PC-9 (cell line): ENCODE results near the gene DSC1. TPM values are rescaled to one million over a fixed set of nuclear protein-coding genes. Genes with fewer than 3 reads are reported as not detected.

Source experiments
- BruUV-seq: library from RNA; stranded (reverse); fragments of 400-500 nt; replicated peaks from 2 replicates; lab custom pipeline; 2021; lab: Mats Ljungman, UMichigan
- CTCF ChIA-PET: fragments of 300-600 bp; sonication (Branson Sonifier 250); formaldehyde crosslinking; loops from one replicate; lab custom pipeline; 2022; ENCODE audit warnings: antibody characterized with exemption; lab: Charles Lee
- POLR2A ChIA-PET: fragments of 300-600 bp; sonication (Branson Sonifier 250); formaldehyde crosslinking; loops from one replicate; lab custom pipeline; 2022; ENCODE audit warnings: antibody characterized with exemption; ENCODE audit not compliant: unreplicated experiment; lab: Charles Lee
- DNase-seq, 2 experiments: peaks; one replicate each; pipeline versions ENCODE4 v3.0.0 to v3.0.0-alpha.2; 2015 to 2022; ENCODE audit warnings: mixed read lengths in 1 of 2
- H2AFZ ChIP-seq: fragments of 200-600 bp; sonication (generic); 2 replicates; pipeline ENCODE4 v1.8.1; 2017; ENCODE audit warnings: antibody characterized with exemption
- H3F3A ChIP-seq: fragments of 200-600 bp; sonication (generic); 2 replicates; pipeline ENCODE4 v1.8.1; 2017; ENCODE audit warnings: antibody characterized with exemption, mild to moderate bottlenecking, low read depth; ENCODE audit not compliant: insufficient read depth
- H3K27ac ChIP-seq: fragments of 200-600 bp; sonication (generic); 2 replicates; pipeline ENCODE4 v1.6.1; 2016; ENCODE audit warnings: mixed run types
- H3K27me3 ChIP-seq: fragments of 200-600 bp; sonication (generic); 2 replicates; pipeline ENCODE4 v1.6.1; 2016; ENCODE audit warnings: low read depth, mixed run types; ENCODE audit not compliant: insufficient read depth
- H3K36me3 ChIP-seq: fragments of 200-600 bp; sonication (generic); 2 replicates; pipeline ENCODE4 v1.6.1; 2016; ENCODE audit warnings: low read depth, mixed run types
- H3K4me1 ChIP-seq: fragments of 200-600 bp; sonication (generic); replicated peaks from 2 replicates; pipeline ENCODE4 v1.6.1; 2016; ENCODE audit warnings: mixed run types; ENCODE audit not compliant: insufficient read depth
- H3K4me2 ChIP-seq: fragments of 200-600 bp; sonication (generic); 2 replicates; pipeline ENCODE4 v1.6.1; 2017; ENCODE audit warnings: mixed run types
- H3K4me3 ChIP-seq: fragments of 200-600 bp; sonication (generic); 2 replicates; pipeline ENCODE4 v1.6.1; 2016; ENCODE audit warnings: mixed run types
- H3K79me2 ChIP-seq: fragments of 200-600 bp; sonication (generic); 2 replicates; pipeline ENCODE4 v1.6.1; 2017; ENCODE audit warnings: low read depth, mixed run types
- H3K9me2 ChIP-seq: fragments of 200-600 bp; sonication (generic); 2 replicates; pipeline ENCODE4 v1.8.1; 2017; ENCODE audit warnings: mild to moderate bottlenecking; ENCODE audit not compliant: insufficient read depth
- H3K9me3 ChIP-seq: fragments of 200-600 bp; sonication (generic); 2 replicates; pipeline ENCODE4 v1.8.1; 2016; ENCODE audit warnings: low read depth; ENCODE audit not compliant: insufficient read depth
- H4K20me1 ChIP-seq: fragments of 200-600 bp; sonication (generic); 2 replicates; pipeline ENCODE4 v1.8.1; 2017; ENCODE audit not compliant: insufficient read depth
- CTCF ChIP-seq: fragments of 200-600 bp; sonication (generic); conservative IDR thresholded peaks from 2 replicates; pipeline ENCODE4 v1.6.1; 2017; ENCODE audit warnings: mixed run types, antibody characterized with exemption, mild to moderate bottlenecking, moderate library complexity
- EZH2 ChIP-seq: fragments of 200-600 bp; sonication (generic); IDR thresholded peaks from 2 replicates; pipeline ENCODE4 v1.8.0; 2017; ENCODE audit warnings: antibody characterized with exemption, low read depth
- intact Hi-C: fragments of 100-400 bp; cut with micrococcal nuclease; formaldehyde crosslinking; loops from one replicate; pipeline ENCODE4 v1.10.0; 2022; ENCODE audit not compliant: unreplicated experiment
- total RNA-seq: library from RNA; stranded (reverse); gene quantifications from 2 replicates; pipeline ENCODE4 v1.2.3, GENCODE V29; 2021

Gene DSC1
- total RNA-seq, 1 experiment from 2014 or later, result 0.09 TPM

GRCh38 chr18:31209041-31209440 lies 46.4 kb upstream of the DSC1 start:
- H3F3A ChIP-seq, result peaks cover 17% of the 10 kb centered on the region; the same call in 1 of the 2 replicates
- ChIA-PET POLR2A (interaction anchor here (0.5 kb wide), 1 partner anchor 211 kb away, joined by 6 read pairs; no protein-coding TSS in a partner anchor), CTCF (interaction anchor here (0.7 kb wide), 1 partner anchor 211 kb away, joined by 3 read pairs; no protein-coding TSS in a partner anchor)
- no peak for TF ChIP-seq EZH2
- no peak for TF ChIP-seq CTCF
- no peaks in the 10 kb centered on the region for H3K79me2 ChIP-seq
- peak in 1 of 2 experiments; percentile 73 for DNase-seq
- intact Hi-C loops, result no loop called here
- BruUV-seq, result no TSS peak
- no peak overlapping the region for H2AFZ ChIP-seq
- H3K36me3 ChIP-seq, result no peaks in the 10 kb centered on the region
- no peaks in the 10 kb centered on the region for H3K9me3 ChIP-seq
- 0 out of 2 replicates have a peak overlapping the region, but pooled peaks have one; percentile 3 for H3K4me2 ChIP-seq
- no peaks in the 10 kb centered on the region for H4K20me1 ChIP-seq
- H3K4me1 ChIP-seq, result peaks cover 26% of the 10 kb centered on the region
- no peaks in the 10 kb centered on the region for H3K27me3 ChIP-seq
- no peak overlapping the region for H3K4me3 ChIP-seq
- no peaks in the 10 kb centered on the region for H3K9me2 ChIP-seq
- H3K27ac ChIP-seq, result no peak overlapping the region

GRCh38 chr18:31207391-31207790 lies 44.7 kb upstream of the DSC1 start:
- no peaks in the 10 kb centered on the region for H4K20me1 ChIP-seq
- no peak overlapping the region; the same call in 1 of the 2 replicates for H3K4me3 ChIP-seq
- peaks cover 26% of the 10 kb centered on the region for H3K4me1 ChIP-seq
- no peak overlapping the region for H2AFZ ChIP-seq
- H3K79me2 ChIP-seq, result no peaks in the 10 kb centered on the region
- ChIA-PET CTCF (no interaction called here), POLR2A (no interaction called here)
- H3K27me3 ChIP-seq, result no peaks in the 10 kb centered on the region
- peak overlapping the region; percentile 48 for H3K27ac ChIP-seq
- no peaks in the 10 kb centered on the region for H3K9me3 ChIP-seq
- H3K4me2 ChIP-seq, result peak overlapping the region; percentile 53
- no peak for DNase-seq
- BruUV-seq, result no TSS peak
- intact Hi-C loops, result loop anchor here (2.0 kb wide), 2 partner anchors 35 to 67 kb away; no protein-coding TSS in a partner anchor
- H3K36me3 ChIP-seq, result no peaks in the 10 kb centered on the region
- no peaks in the 10 kb centered on the region for H3K9me2 ChIP-seq
- H3F3A ChIP-seq, result peaks cover 17% of the 10 kb centered on the region; the same call in 1 of the 2 replicates
- TF ChIP-seq EZH2 (no peak), CTCF (no peak)

GRCh38 chr18:31206787-31207381 lies 44.2 kb upstream of the DSC1 start:
- ChIA-PET CTCF (no interaction called here), POLR2A (no interaction called here)
- intact Hi-C loops, result loop anchor here (2.0 kb wide), 2 partner anchors 36 to 68 kb away; no protein-coding TSS in a partner anchor

More at GRCh38 chr18:31206787-31207381, 44.2 kb upstream of the DSC1 start:
- no peaks in the 10 kb centered on the region for H3K79me2 ChIP-seq
- no peaks in the 10 kb centered on the region for H3K36me3 ChIP-seq
- DNase-seq, result peak; percentile 78 to 87
- peak overlapping the region; percentile 53 for H3K4me2 ChIP-seq
- BruUV-seq, result no TSS peak
- peak overlapping the region; percentile 48 for H3K27ac ChIP-seq
- H3K9me3 ChIP-seq, result no peaks in the 10 kb centered on the region
- peak; percentile 46; the same call in 1 of the 2 replicates for TF ChIP-seq CTCF
- no peak for TF ChIP-seq EZH2
- H3K27me3 ChIP-seq, result no peaks in the 10 kb centered on the region
- H2AFZ ChIP-seq, result no peak overlapping the region
- peaks cover 26% of the 10 kb centered on the region for H3K4me1 ChIP-seq
- peaks cover 17% of the 10 kb centered on the region; the same call in 1 of the 2 replicates for H3F3A ChIP-seq
- no peaks in the 10 kb centered on the region for H3K9me2 ChIP-seq
- no peaks in the 10 kb centered on the region for H4K20me1 ChIP-seq
- no peak overlapping the region; the same call in 1 of the 2 replicates for H3K4me3 ChIP-seq
